ENCODE results near the gene IKZF5.

Gene IKZF5

DNA sequence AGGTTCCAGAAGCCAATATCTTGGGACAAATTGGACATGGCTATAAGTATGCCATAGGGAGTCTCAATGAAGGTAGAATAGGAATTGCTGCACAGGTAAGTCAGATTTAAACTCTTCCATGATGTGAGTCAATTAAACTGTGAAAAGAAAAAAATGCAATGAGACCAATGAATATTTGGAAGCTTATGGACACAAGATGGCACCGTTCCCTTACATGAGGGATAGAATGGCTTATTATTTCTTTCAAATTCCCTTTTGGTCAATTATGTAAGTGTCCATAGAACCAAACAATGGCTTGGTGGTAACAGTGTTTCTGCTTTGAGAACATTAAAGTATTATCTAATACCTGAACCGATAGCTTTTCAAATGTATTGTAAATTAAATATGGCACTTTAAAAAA lies 35.8 kb upstream of the IKZF5 start:
- Histone ChIP-seq H3K4me1 (ENCODE audit: insufficient read depth, low read length, severe bottlenecking) (no peaks in the 10 kb centered on the region), H3K27ac (ENCODE audit: low read depth, low read length, poor library complexity, severe bottlenecking) (no peak overlapping the region), H3K27me3 (ENCODE audit: insufficient read depth, low read length) (no peaks in the 10 kb centered on the region), H3K79me2 (ENCODE audit: insufficient read depth, low read length) (no peaks in the 10 kb centered on the region), H3K9me3 (ENCODE audit: low read length) (no peaks in the 10 kb centered on the region), H3K4me2 (ENCODE audit: low read length) (no peak overlapping the region), H3K9me2 (ENCODE audit: low read depth, low read length) (no peaks in the 10 kb centered on the region), H3K36me3 (ENCODE audit: insufficient read depth, low read length) (no peaks in the 10 kb centered on the region), H3K9ac (ENCODE audit: low read length) (no peak overlapping the region), H3F3A (ENCODE audit: insufficient read depth, low read length) (no peaks in the 10 kb centered on the region), H3K4me3 (ENCODE audit: low read depth, low read length, poor library complexity, severe bottlenecking) (no peak overlapping the region), H4K20me1 (ENCODE audit: insufficient read depth, low read length) (no peaks in the 10 kb centered on the region), H2AFZ (ENCODE audit: low read length) (no peak overlapping the region)
- TF ChIP-seq, protein P1, sequence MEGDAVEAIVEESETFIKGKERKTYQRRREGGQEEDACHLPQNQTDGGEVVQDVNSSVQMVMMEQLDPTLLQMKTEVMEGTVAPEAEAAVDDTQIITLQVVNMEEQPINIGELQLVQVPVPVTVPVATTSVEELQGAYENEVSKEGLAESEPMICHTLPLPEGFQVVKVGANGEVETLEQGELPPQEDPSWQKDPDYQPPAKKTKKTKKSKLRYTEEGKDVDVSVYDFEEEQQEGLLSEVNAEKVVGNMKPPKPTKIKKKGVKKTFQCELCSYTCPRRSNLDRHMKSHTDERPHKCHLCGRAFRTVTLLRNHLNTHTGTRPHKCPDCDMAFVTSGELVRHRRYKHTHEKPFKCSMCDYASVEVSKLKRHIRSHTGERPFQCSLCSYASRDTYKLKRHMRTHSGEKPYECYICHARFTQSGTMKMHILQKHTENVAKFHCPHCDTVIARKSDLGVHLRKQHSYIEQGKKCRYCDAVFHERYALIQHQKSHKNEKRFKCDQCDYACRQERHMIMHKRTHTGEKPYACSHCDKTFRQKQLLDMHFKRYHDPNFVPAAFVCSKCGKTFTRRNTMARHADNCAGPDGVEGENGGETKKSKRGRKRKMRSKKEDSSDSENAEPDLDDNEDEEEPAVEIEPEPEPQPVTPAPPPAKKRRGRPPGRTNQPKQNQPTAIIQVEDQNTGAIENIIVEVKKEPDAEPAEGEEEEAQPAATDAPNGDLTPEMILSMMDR (IDR thresholded peaks at IDR 0.05; ENCODE audit: low read length): peak; percentile 12; the same call in 1 of the 2 replicates
- TF ChIP-seq EZH2 (IDR thresholded peaks at IDR 0.05; ENCODE audit: borderline replicate concordance, low read length): no peak

GRCh38 chr10:123043409-123043925 lies 34.9 kb upstream of the IKZF5 start:
- H3K36me3 ChIP-seq (ENCODE audit: insufficient read depth, low read length): no peaks in the 10 kb centered on the region
- no peak overlapping the region for H3K4me3 ChIP-seq (ENCODE audit: low read depth, low read length, poor library complexity, severe bottlenecking)
- no peak overlapping the region for H3K27ac ChIP-seq (ENCODE audit: low read depth, low read length, poor library complexity, severe bottlenecking)
- no peaks in the 10 kb centered on the region for H4K20me1 ChIP-seq (ENCODE audit: insufficient read depth, low read length)
- H3K79me2 ChIP-seq (ENCODE audit: insufficient read depth, low read length): no peaks in the 10 kb centered on the region
- H3K27me3 ChIP-seq (ENCODE audit: insufficient read depth, low read length): no peaks in the 10 kb centered on the region
- no peaks in the 10 kb centered on the region for H3K4me1 ChIP-seq (ENCODE audit: insufficient read depth, low read length, severe bottlenecking)
- H3K9me2 ChIP-seq (ENCODE audit: low read depth, low read length): no peaks in the 10 kb centered on the region
- no peak overlapping the region for H2AFZ ChIP-seq (ENCODE audit: low read length)
- H3K9me3 ChIP-seq (ENCODE audit: low read length): no peaks in the 10 kb centered on the region
- H3K4me2 ChIP-seq (ENCODE audit: low read length): no peak overlapping the region
- no peaks in the 10 kb centered on the region for H3F3A ChIP-seq (ENCODE audit: insufficient read depth, low read length)
- no peak overlapping the region for H3K9ac ChIP-seq (ENCODE audit: low read length)
- TF ChIP-seq EZH2 (IDR thresholded peaks at IDR 0.05; ENCODE audit: borderline replicate concordance, low read length): no peak
- TF ChIP-seq, protein P1 (IDR thresholded peaks at IDR 0.05; ENCODE audit: low read length): peak; percentile 90

DNA sequence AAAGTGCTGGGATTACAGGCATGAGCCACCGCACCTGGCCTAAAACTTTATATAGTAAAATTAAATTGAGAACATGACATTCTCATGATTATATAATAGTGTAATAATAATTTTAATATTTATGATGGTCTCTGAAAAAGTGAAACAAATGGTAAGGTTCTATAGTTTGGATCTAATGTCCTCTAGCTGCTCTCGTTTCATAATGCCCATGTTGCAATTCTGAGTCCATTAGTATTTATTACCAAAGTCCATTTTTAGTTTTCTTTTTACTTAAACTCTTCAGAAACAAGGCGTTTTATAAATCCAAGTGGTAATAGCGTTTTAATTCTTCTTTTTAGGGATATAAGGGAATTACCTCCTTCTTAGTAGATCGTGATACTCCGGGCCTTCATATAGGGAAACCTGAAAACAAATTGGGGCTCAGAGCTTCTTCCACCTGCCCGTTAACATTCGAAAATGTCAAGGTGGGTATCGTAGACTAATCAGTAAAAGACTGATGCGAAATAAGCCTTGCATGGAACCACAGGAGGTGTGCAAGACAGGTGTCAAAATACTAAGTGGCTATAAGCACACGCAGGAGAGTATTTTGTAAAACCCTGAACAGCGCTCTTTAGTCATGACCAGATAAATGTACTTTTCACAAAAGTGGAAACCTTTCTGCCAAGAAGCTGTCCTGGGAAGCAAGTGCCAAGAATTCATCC lies 34.3 kb upstream of the IKZF5 start:
- Histone ChIP-seq H2AFZ (ENCODE audit: low read length) (no peak overlapping the region), H3K27me3 (ENCODE audit: insufficient read depth, low read length) (no peaks in the 10 kb centered on the region), H4K20me1 (ENCODE audit: insufficient read depth, low read length) (no peaks in the 10 kb centered on the region), H3K4me3 (ENCODE audit: low read depth, low read length, poor library complexity, severe bottlenecking) (no peak overlapping the region), H3K9me3 (ENCODE audit: low read length) (no peaks in the 10 kb centered on the region), H3K4me2 (ENCODE audit: low read length) (no peak overlapping the region), H3K36me3 (ENCODE audit: insufficient read depth, low read length) (no peaks in the 10 kb centered on the region), H3K4me1 (ENCODE audit: insufficient read depth, low read length, severe bottlenecking) (no peaks in the 10 kb centered on the region), H3K9ac (ENCODE audit: low read length) (no peak overlapping the region), H3K27ac (ENCODE audit: low read depth, low read length, poor library complexity, severe bottlenecking) (no peak overlapping the region), H3F3A (ENCODE audit: insufficient read depth, low read length) (no peaks in the 10 kb centered on the region), H3K9me2 (ENCODE audit: low read depth, low read length) (no peaks in the 10 kb centered on the region), H3K79me2 (ENCODE audit: insufficient read depth, low read length) (no peaks in the 10 kb centered on the region)
- no peak for TF ChIP-seq EZH2 (IDR thresholded peaks at IDR 0.05; ENCODE audit: borderline replicate concordance, low read length)
- TF ChIP-seq, protein P1 (IDR thresholded peaks at IDR 0.05; ENCODE audit: low read length): no peak

Measured in OCI-LY1 (cell line).